Limb (tissue), 2 donors: ENCODE data around the gene CFAP97.
"Not testable (repeated sequence)": the region's sequence is repeated elsewhere in the genome, so short reads cannot be mapped to it uniquely, and the experiment has no call there.

Experiments used
- DNase-seq, 2 donors: peaks; one replicate each; pipeline ENCODE4 v3.0.0-alpha.2; 2016; ENCODE audit errors: extremely low spot score in 2 of 2

Gene CFAP97

GRCh38 chr4:185222598-185222997 is 18.8 kb upstream of the CFAP97 start:
- no peak for DNase-seq

GRCh38 chr4:185221912-185222311 is 18.1 kb upstream of the CFAP97 start:
- no peak for DNase-seq

- no peak for DNase-seq
Measured at GRCh38 chr4:185221491-185221890, 17.7 kb upstream of the CFAP97 start.

GRCh38 chr4:185219551-185220344 is 15.9 kb upstream of the CFAP97 start:
- peak; percentile 64 to 69 for DNase-seq

- no peak for DNase-seq
Measured at GRCh38 chr4:185218312-185218711, 14.5 kb upstream of the CFAP97 start.

GRCh38 chr4:185217408-185217975 is 13.7 kb upstream of the CFAP97 start:
- no peak for DNase-seq

GRCh38 chr4:185215261-185215660 is 11.5 kb upstream of the CFAP97 start:
- DNase-seq, result no peak

GRCh38 chr4:185213877-185214276 is 10.1 kb upstream of the CFAP97 start:
- no peak for DNase-seq

- DNase-seq, result no peak
Measured at GRCh38 chr4:185212581-185212980, 8.8 kb upstream of the CFAP97 start.

- DNase-seq, result no peak
Measured at GRCh38 chr4:185211641-185212040, 7.8 kb upstream of the CFAP97 start.

GRCh38 chr4:185211035-185211434 is 7.2 kb upstream of the CFAP97 start:
- no peak for DNase-seq

GRCh38 chr4:185210102-185210981 is 6.5 kb upstream of the CFAP97 start:
- DNase-seq, result peak in 1 of 2 donors; percentile 75

GRCh38 chr4:185209852-185210101 is 6.0 kb upstream of the CFAP97 start:
- DNase-seq, result peak in 1 of 2 donors; percentile 74

GRCh38 chr4:185209031-185209851 is 5.4 kb upstream of the CFAP97 start, which contains the start of gene SNX25:
Gene SNX25 (plus strand): TSS chr4:185209598. CDS start chr4:185209827, 229 bp downstream.
- peak; percentile 70 to 92 for DNase-seq

GRCh38 chr4:185207466-185207865 is 3.7 kb upstream of the CFAP97 start:
- no peak for DNase-seq

GRCh38 chr4:185205697-185206342 is 2.0 kb upstream of the CFAP97 start:
- no peak for DNase-seq

- DNase-seq, result not testable (repeated sequence)
Measured at GRCh38 chr4:185205073-185205472, 1.3 kb upstream of the CFAP97 start.

- DNase-seq, result no peak
Measured at GRCh38 chr4:185204238-185204910, 574 bp upstream of the CFAP97 start.

GRCh38 chr4:185202984-185203485 is 765 bp downstream of the CFAP97 start:
- DNase-seq, result no peak
